Loucy (cell line): ENCODE measurements around the gene ZBTB8OS.
A peak's percentile ranks its signal among the peaks of the same experiment; 100 is the strongest.

Experiments
- H2AFZ ChIP-seq: fragments of 200-600 bp; sonication (generic); 2 replicates; pipeline ENCODE4 v1.6.0; 2016; ENCODE audit warnings: antibody characterized with exemption, mild to moderate bottlenecking, low read length, moderate library complexity
- H3F3A ChIP-seq: fragments of 200-600 bp; 2 replicates; pipeline ENCODE4 v1.6.0; 2016; ENCODE audit warnings: antibody characterized with exemption, low read depth, mild to moderate bottlenecking
- H3K27me3 ChIP-seq: fragments of 200-600 bp; sonication (generic); 2 replicates; pipeline ENCODE4 v1.6.1; 2014; ENCODE audit warnings: low read length, mild to moderate bottlenecking; ENCODE audit not compliant: insufficient read depth, poor library complexity, severe bottlenecking
- H3K36me3 ChIP-seq: fragments of 200-600 bp; sonication (generic); 2 replicates; pipeline ENCODE4 v1.6.1; 2016; ENCODE audit warnings: low read length; ENCODE audit not compliant: insufficient read depth
- H3K4me1 ChIP-seq: fragments of 200-600 bp; sonication (generic); 2 replicates; pipeline ENCODE4 v1.5.1; 2014; ENCODE audit warnings: low read length, mild to moderate bottlenecking; ENCODE audit not compliant: insufficient read depth, poor library complexity, severe bottlenecking
- H3K4me2 ChIP-seq: fragments of 200-600 bp; sonication (generic); 2 replicates; pipeline ENCODE4 v1.6.0; 2014; ENCODE audit warnings: antibody characterized with exemption, low read length, low read depth, mild to moderate bottlenecking; ENCODE audit not compliant: poor library complexity, severe bottlenecking
- H3K4me3 ChIP-seq: fragments of 200-600 bp; sonication (generic); 2 replicates; pipeline ENCODE4 v1.5.1; 2014; ENCODE audit warnings: low read length, mild to moderate bottlenecking, mixed read lengths; ENCODE audit not compliant: poor library complexity, severe bottlenecking
- H3K79me2 ChIP-seq: fragments of 200-600 bp; sonication (generic); 2 replicates; pipeline ENCODE4 v1.6.1; 2014; ENCODE audit warnings: low read length; ENCODE audit not compliant: insufficient read depth
- H3K9ac ChIP-seq: fragments of 200-600 bp; sonication (generic); 2 replicates; pipeline ENCODE4 v1.6.0; 2014; ENCODE audit warnings: mild to moderate bottlenecking, low read depth, low read length, moderate library complexity; ENCODE audit not compliant: poor library complexity, severe bottlenecking
- H3K9me2 ChIP-seq: fragments of 200-600 bp; sonication (generic); replicated peaks from 2 replicates; pipeline ENCODE4 v1.6.1; 2016; ENCODE audit warnings: low read depth, low read length, mixed read lengths
- H3K9me3 ChIP-seq: fragments of 200-600 bp; sonication (generic); 2 replicates; pipeline ENCODE4 v1.6.1; 2014; ENCODE audit warnings: mild to moderate bottlenecking, antibody characterized with exemption, low read length, low read depth; ENCODE audit not compliant: insufficient read depth
- H4K20me1 ChIP-seq: fragments of 200-600 bp; sonication (generic); 2 replicates; pipeline ENCODE4 v1.6.0; 2014; ENCODE audit warnings: antibody characterized with exemption, low read length, mild to moderate bottlenecking; ENCODE audit not compliant: insufficient read depth, poor library complexity, severe bottlenecking
- EZH2phosphoT487 ChIP-seq: fragments of 200-600 bp; IDR thresholded peaks from 2 replicates; pipeline ENCODE4 v1.6.1; 2018; ENCODE audit warnings: antibody characterized with exemption, mild to moderate bottlenecking, moderate library complexity, borderline replicate concordance
- TF ChIP-seq, protein P1 (sequence below): fragments of 200-600 bp; sonication (generic); conservative IDR thresholded peaks from 2 replicates; pipeline ENCODE4 v1.5.1; 2014; ENCODE audit warnings: mild to moderate bottlenecking, antibody characterized with exemption, low read length

Gene ZBTB8OS

DNA sequence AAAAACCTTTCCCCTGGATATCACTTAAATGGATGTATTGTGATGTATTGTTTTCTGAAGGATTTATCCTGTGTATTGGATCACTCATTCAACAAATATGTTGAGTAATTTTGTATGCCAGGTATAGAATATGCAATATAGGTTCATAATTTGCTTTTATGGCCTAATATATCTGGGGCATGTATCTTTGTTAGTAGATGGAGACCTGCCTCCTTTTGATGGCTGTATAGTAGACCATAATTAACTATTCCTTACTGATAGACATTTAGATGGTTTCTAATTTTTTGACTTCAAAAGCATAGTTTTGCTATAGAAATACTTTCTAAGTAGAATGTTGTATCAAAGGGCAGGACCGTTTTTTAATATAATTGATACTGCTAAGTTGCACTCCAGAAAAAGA lies 9.2 kb upstream of the ZBTB8OS start:
- Histone ChIP-seq H2AFZ (no peak overlapping the region), H3K27me3 (no peaks in the 10 kb centered on the region), H3K4me3 (no peak overlapping the region), H4K20me1 (peaks cover 84% of the 10 kb centered on the region), H3K9me3 (no peaks in the 10 kb centered on the region), H3K9ac (no peak overlapping the region), H3K4me1 (peaks cover 28% of the 10 kb centered on the region), H3F3A (no peaks in the 10 kb centered on the region; the same call in 1 of the 2 replicates), H3K36me3 (peaks cover 71% of the 10 kb centered on the region), H3K79me2 (peaks cover 87% of the 10 kb centered on the region), H3K9me2 (no peaks in the 10 kb centered on the region), H3K4me2 (peak overlapping the region; percentile 21)
- TF ChIP-seq EZH2phosphoT487: no peak
- TF ChIP-seq, protein P1, sequence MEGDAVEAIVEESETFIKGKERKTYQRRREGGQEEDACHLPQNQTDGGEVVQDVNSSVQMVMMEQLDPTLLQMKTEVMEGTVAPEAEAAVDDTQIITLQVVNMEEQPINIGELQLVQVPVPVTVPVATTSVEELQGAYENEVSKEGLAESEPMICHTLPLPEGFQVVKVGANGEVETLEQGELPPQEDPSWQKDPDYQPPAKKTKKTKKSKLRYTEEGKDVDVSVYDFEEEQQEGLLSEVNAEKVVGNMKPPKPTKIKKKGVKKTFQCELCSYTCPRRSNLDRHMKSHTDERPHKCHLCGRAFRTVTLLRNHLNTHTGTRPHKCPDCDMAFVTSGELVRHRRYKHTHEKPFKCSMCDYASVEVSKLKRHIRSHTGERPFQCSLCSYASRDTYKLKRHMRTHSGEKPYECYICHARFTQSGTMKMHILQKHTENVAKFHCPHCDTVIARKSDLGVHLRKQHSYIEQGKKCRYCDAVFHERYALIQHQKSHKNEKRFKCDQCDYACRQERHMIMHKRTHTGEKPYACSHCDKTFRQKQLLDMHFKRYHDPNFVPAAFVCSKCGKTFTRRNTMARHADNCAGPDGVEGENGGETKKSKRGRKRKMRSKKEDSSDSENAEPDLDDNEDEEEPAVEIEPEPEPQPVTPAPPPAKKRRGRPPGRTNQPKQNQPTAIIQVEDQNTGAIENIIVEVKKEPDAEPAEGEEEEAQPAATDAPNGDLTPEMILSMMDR: no peak

DNA sequence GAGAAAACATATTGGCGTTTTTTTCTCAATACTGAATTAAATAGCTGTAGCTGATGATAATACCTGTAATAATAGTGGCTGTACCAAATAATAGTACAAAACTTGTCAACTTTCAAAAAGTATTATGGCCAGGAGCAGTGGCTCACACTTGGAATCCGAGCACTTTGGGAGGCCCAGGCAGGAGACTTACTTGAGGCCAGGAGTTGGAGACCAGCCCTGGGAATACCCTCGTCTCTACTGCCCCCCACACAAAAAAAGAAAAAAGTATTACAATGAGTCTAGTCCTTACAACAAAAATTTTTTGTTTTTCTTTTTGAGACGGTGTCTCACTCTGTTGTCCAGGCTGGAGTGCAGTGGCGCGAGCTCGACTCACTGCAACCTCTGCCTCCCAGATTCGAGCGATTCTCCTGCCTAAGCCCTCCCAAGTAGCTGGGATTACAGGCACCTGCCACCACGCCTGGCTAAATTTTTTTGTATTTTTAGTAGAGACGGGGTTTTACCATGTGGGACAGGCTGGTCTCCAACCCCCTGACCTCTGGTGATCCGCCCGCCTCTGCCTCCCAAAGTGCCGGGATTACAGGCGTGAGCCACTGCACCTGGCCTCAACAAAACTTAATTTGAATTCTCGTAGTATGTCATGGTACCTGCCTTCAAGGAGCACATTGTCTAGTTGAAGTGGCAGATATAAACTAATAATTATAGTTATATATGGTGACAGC lies 2.1 kb upstream of the ZBTB8OS start:
- Histone ChIP-seq H4K20me1 (peaks cover 64% of the 10 kb centered on the region), H3K4me1 (peaks cover 51% of the 10 kb centered on the region), H3K9me2 (no peaks in the 10 kb centered on the region), H3F3A (no peaks in the 10 kb centered on the region; the same call in 1 of the 2 replicates), H3K4me2 (peak overlapping the region; percentile 92), H3K4me3 (peak overlapping the region; percentile 98), H3K9ac (peak overlapping the region; percentile 99), H3K36me3 (peaks cover 19% of the 10 kb centered on the region; the same call in 1 of the 2 replicates), H2AFZ (no peak overlapping the region), H3K27me3 (no peaks in the 10 kb centered on the region), H3K79me2 (peaks cover 88% of the 10 kb centered on the region), H3K9me3 (no peaks in the 10 kb centered on the region)
- TF ChIP-seq EZH2phosphoT487: no peak
- TF ChIP-seq, protein P1: no peak

DNA sequence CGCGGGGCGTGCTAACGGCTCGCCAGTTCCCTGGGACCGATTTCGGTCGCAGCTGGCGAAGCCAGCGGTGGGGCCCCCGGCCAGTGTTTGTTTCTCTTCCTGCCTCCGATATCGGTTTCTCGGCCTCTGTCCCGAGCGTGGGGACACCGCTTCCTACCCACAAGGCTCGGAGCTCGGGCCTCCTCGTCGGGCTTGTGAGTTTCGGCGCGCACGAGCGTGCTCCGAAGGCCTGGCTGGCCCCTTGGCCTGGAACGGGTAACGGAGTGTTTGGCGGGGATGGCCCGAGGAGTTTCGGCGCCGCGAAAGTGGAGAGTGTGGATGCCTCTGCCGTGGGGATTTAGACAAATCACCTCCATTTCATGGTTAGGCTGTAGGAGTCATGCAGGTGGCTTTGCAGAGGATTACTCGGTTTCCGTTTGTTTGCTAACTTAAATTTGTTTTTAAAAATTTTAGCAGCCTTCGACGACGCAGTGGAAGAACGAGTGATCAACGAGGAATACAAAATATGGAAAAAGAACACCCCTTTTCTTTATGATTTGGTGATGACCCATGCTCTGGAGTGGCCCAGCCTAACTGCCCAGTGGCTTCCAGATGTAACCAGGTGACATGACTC lies 1.2 kb upstream of the ZBTB8OS start:
- TF ChIP-seq EZH2phosphoT487: no peak
- TF ChIP-seq, protein P1: no peak
- H4K20me1 ChIP-seq: peaks cover 56% of the 10 kb centered on the region
- no peaks in the 10 kb centered on the region for H3K9me2 ChIP-seq
- H3K79me2 ChIP-seq: peaks cover 84% of the 10 kb centered on the region
- H3F3A ChIP-seq: no peaks in the 10 kb centered on the region; the same call in 1 of the 2 replicates
- peak overlapping the region; percentile 99 for H3K9ac ChIP-seq
- peaks cover 44% of the 10 kb centered on the region for H3K4me1 ChIP-seq
- H2AFZ ChIP-seq: peak overlapping the region; percentile 50
- peaks cover 10% of the 10 kb centered on the region; the same call in 1 of the 2 replicates for H3K36me3 ChIP-seq
- H3K27me3 ChIP-seq: no peaks in the 10 kb centered on the region
- H3K4me3 ChIP-seq: peak overlapping the region; percentile 98
- H3K4me2 ChIP-seq: peak overlapping the region; percentile 92
- no peaks in the 10 kb centered on the region for H3K9me3 ChIP-seq
